Stimulated activated CD4-positive, alpha-beta T cell treated with anti-CD3 and anti-CD28 coated beads, Interleukin-4, amount 100 ng/mL, for 24 hours (primary cell): ENCODE measurements around the gene PPM1J.
A peak's percentile ranks its signal among the peaks of the same experiment; 100 is the strongest.

Experiments
- DNase-seq: peaks from one replicate; pipeline ENCODE4 v3.0.0-alpha.2; 2020

The PPM1J gene

GRCh38 chr1:112704934-112705627 lies 10.1 kb downstream of the PPM1J start:
- DNase-seq = peak; percentile 48

- no peak for DNase-seq
Observed at GRCh38 chr1:112704391-112704933, 10.7 kb downstream of the PPM1J start.

GRCh38 chr1:112703706-112704105 lies 11.4 kb downstream of the PPM1J start:
- no peak for DNase-seq

- DNase-seq = no peak
Observed at GRCh38 chr1:112702420-112703261, 12.5 kb downstream of the PPM1J start.

- no peak for DNase-seq
Observed at GRCh38 chr1:112702067-112702395, 13.1 kb downstream of the PPM1J start.

GRCh38 chr1:112701227-112702066 lies 13.7 kb downstream of the PPM1J start:
- DNase-seq = no peak

- DNase-seq = peak; percentile 61
Observed at GRCh38 chr1:112700290-112701226, 14.6 kb downstream of the PPM1J start.

GRCh38 chr1:112699425-112700144 lies 15.5 kb downstream of the PPM1J start:
- no peak for DNase-seq

- no peak for DNase-seq
Observed at GRCh38 chr1:112698366-112699310, 16.5 kb downstream of the PPM1J start.

- no peak for DNase-seq
Observed at GRCh38 chr1:112697781-112698201, 17.3 kb downstream of the PPM1J start.

GRCh38 chr1:112696578-112697314 lies 18.4 kb downstream of the PPM1J start:
- no peak for DNase-seq

GRCh38 chr1:112695276-112695675 lies 19.9 kb downstream of the PPM1J start:
- DNase-seq = no peak

- DNase-seq = no peak
Observed at GRCh38 chr1:112694363-112694929, 20.7 kb downstream of the PPM1J start.

GRCh38 chr1:112693821-112694220 lies 21.3 kb downstream of the PPM1J start:
- DNase-seq = no peak

- DNase-seq = no peak
Observed at GRCh38 chr1:112692681-112693080, 22.5 kb downstream of the PPM1J start.

- no peak for DNase-seq
Observed at GRCh38 chr1:112689842-112690237, 25.3 kb downstream of the PPM1J start.

- DNase-seq = no peak
Observed at GRCh38 chr1:112689196-112689841, 25.8 kb downstream of the PPM1J start.

GRCh38 chr1:112688781-112689193 lies 26.3 kb downstream of the PPM1J start:
- DNase-seq = no peak
